ENCODE measurements around the gene TOPORS.

The TOPORS gene

DNA sequence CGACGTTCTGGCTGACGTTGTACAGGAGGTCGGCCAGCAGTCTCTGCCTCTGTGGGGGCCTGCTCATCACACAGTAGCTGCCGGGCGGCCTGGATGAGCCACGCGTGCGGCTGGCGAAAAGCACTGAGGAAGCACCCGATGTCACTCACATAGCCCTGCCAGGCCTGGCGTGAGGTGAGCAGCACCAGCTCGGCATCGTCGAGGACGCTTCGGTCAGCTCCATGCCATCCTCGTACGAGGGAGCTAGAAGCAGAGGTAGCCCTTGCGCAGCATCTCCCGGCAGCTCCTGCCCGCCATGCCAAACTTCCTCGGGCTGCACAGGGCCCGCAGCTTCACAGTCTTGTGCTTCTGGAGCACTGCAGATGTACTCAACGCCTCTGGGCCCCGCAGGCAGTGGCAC, 14.4 kb upstream of the TOPORS start:
- TF ChIP-seq, protein P1, sequence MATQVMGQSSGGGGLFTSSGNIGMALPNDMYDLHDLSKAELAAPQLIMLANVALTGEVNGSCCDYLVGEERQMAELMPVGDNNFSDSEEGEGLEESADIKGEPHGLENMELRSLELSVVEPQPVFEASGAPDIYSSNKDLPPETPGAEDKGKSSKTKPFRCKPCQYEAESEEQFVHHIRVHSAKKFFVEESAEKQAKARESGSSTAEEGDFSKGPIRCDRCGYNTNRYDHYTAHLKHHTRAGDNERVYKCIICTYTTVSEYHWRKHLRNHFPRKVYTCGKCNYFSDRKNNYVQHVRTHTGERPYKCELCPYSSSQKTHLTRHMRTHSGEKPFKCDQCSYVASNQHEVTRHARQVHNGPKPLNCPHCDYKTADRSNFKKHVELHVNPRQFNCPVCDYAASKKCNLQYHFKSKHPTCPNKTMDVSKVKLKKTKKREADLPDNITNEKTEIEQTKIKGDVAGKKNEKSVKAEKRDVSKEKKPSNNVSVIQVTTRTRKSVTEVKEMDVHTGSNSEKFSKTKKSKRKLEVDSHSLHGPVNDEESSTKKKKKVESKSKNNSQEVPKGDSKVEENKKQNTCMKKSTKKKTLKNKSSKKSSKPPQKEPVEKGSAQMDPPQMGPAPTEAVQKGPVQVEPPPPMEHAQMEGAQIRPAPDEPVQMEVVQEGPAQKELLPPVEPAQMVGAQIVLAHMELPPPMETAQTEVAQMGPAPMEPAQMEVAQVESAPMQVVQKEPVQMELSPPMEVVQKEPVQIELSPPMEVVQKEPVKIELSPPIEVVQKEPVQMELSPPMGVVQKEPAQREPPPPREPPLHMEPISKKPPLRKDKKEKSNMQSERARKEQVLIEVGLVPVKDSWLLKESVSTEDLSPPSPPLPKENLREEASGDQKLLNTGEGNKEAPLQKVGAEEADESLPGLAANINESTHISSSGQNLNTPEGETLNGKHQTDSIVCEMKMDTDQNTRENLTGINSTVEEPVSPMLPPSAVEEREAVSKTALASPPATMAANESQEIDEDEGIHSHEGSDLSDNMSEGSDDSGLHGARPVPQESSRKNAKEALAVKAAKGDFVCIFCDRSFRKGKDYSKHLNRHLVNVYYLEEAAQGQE (IDR thresholded peaks at IDR 0.05; ENCODE audit: insufficient read depth in 1 of 2, low read depth in 2 of 2, low read length in 2 of 2): no peak
- TF ChIP-seq TAF1 (IDR thresholded peaks at IDR 0.05; ENCODE audit: borderline replicate concordance, insufficient read depth, low read length) (no peak), FOXP2 (optimal IDR thresholded peaks at IDR 0.05; ENCODE audit: borderline replicate concordance, extremely low read depth, extremely low read length, insufficient read depth) (no peak), POLR2AphosphoS5 (IDR thresholded peaks at IDR 0.05; ENCODE audit: low read depth, low read length) (no peak), SIN3A (IDR thresholded peaks at IDR 0.05; ENCODE audit: borderline replicate concordance, insufficient read depth, low read length) (no peak)

DNA sequence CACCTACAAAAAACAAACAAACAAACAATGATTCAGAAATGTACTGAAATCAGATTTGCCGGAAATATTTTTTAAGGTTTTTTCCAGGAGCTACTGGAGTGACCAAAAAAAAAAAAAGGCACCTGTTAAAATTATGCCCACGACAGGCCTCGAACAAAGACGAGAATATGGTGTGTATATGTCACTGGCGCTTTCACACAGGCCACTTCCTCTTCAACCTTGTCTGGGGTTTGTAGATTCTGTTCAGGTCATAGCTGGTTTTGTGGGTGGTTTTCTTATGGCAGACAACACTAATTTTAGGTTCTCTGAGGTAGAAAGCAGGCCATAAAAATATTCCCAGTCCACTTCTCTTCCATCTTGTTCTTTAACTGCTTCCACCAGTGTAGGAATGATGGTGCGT, 13.6 kb upstream of the TOPORS start:
- no peak for TF ChIP-seq FOXP2 (optimal IDR thresholded peaks at IDR 0.05; ENCODE audit: borderline replicate concordance, extremely low read depth, extremely low read length, insufficient read depth)
- no peak for TF ChIP-seq TAF1 (IDR thresholded peaks at IDR 0.05; ENCODE audit: borderline replicate concordance, insufficient read depth, low read length)
- TF ChIP-seq SIN3A (IDR thresholded peaks at IDR 0.05; ENCODE audit: borderline replicate concordance, insufficient read depth, low read length): no peak
- no peak for TF ChIP-seq POLR2AphosphoS5 (IDR thresholded peaks at IDR 0.05; ENCODE audit: low read depth, low read length)
- TF ChIP-seq, protein P1 (IDR thresholded peaks at IDR 0.05; ENCODE audit: insufficient read depth in 1 of 2, low read depth in 2 of 2, low read length in 2 of 2): no peak

DNA sequence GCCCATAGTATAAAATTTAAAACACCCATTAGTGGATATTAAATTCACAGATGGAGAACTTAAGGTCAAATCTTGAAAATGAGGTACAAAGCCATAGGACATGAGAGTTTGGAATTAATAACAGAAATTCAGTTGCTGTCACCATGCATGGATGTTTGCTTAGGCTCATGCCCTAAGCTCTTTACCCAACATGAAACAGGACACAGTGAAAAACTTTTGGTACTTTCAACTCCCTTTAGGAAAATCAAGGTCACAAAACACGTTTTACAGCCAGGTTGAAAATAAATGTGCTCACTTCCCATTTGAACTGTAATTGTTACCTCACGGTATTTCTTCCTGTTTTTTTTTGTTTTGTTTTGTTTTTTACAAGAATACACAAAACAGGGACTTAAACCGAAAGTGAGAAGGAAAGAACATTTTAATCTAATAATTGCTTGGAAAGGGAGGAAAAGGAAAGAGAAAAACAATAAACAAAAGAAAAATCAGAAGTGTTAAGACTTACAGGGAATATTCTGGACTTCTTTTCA, 6.1 kb upstream of the TOPORS start:
- no peak for TF ChIP-seq TAF1 (IDR thresholded peaks at IDR 0.05; ENCODE audit: borderline replicate concordance, insufficient read depth, low read length)
- TF ChIP-seq, protein P1 (IDR thresholded peaks at IDR 0.05; ENCODE audit: insufficient read depth in 1 of 2, low read depth in 2 of 2, low read length in 2 of 2): no peak
- no peak for TF ChIP-seq POLR2AphosphoS5 (IDR thresholded peaks at IDR 0.05; ENCODE audit: low read depth, low read length)
- TF ChIP-seq SIN3A (IDR thresholded peaks at IDR 0.05; ENCODE audit: borderline replicate concordance, insufficient read depth, low read length): no peak
- no peak for TF ChIP-seq FOXP2 (optimal IDR thresholded peaks at IDR 0.05; ENCODE audit: borderline replicate concordance, extremely low read depth, extremely low read length, insufficient read depth)

DNA sequence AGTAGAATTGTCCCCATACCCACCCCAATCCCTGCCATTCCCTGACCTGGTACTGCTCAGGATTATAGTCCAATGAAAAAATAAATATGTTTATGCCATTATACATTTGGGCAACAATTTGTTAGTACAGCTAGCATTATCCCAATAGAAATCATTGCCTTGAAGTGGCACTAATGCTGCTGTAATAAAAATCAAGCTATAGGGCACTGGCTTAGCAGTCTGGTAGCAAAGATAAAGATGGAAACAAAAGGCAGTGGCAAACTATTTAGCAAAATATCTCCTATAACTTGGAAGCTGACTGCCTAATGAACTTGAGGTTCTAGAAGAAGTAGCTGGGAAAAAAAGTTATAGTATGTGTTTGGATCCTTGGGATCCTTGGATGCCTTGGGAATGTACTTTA, 2.2 kb upstream of the TOPORS start:
- no peak for TF ChIP-seq SIN3A (IDR thresholded peaks at IDR 0.05; ENCODE audit: borderline replicate concordance, insufficient read depth, low read length)
- TF ChIP-seq, protein P1 (IDR thresholded peaks at IDR 0.05; ENCODE audit: insufficient read depth in 1 of 2, low read depth in 2 of 2, low read length in 2 of 2): no peak
- no peak for TF ChIP-seq POLR2AphosphoS5 (IDR thresholded peaks at IDR 0.05; ENCODE audit: low read depth, low read length)
- no peak for TF ChIP-seq FOXP2 (optimal IDR thresholded peaks at IDR 0.05; ENCODE audit: borderline replicate concordance, extremely low read depth, extremely low read length, insufficient read depth)
- no peak for TF ChIP-seq TAF1 (IDR thresholded peaks at IDR 0.05; ENCODE audit: borderline replicate concordance, insufficient read depth, low read length)

DNA sequence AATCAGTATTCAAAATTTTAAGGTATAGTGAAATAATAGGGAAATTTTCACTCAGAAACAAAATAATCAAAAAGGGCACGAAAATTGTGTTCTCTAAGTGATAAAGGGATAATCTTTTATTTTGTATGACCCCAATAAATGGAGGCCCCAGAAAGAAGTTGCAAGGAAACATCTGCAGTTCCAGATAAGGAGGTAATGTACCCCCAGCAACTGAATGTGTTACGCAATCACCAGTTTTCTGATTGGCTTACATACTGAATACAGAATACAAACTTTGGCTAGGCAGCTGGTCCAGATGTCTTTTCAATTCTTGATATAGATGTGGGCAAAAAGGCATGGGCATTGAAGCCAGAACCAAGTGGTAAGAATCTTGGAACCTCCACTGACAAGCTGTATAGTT, 1.7 kb upstream of the TOPORS start:
- no peak for TF ChIP-seq FOXP2 (optimal IDR thresholded peaks at IDR 0.05; ENCODE audit: borderline replicate concordance, extremely low read depth, extremely low read length, insufficient read depth)
- no peak for TF ChIP-seq TAF1 (IDR thresholded peaks at IDR 0.05; ENCODE audit: borderline replicate concordance, insufficient read depth, low read length)
- TF ChIP-seq POLR2AphosphoS5 (IDR thresholded peaks at IDR 0.05; ENCODE audit: low read depth, low read length): no peak
- TF ChIP-seq, protein P1 (IDR thresholded peaks at IDR 0.05; ENCODE audit: insufficient read depth in 1 of 2, low read depth in 2 of 2, low read length in 2 of 2): no peak
- TF ChIP-seq SIN3A (IDR thresholded peaks at IDR 0.05; ENCODE audit: borderline replicate concordance, insufficient read depth, low read length): no peak

Measured in PFSK-1 (cell line).